Hepatocyte (in vitro differentiated cells): ENCODE data around the gene JAKMIP1.

Source experiments
- EZH2 ChIP-seq: fragments of 200-600 bp; sonication (generic); IDR thresholded peaks from 2 replicates; pipeline ENCODE4 v1.6.1; 2016; ENCODE audit warnings: antibody characterized with exemption, mild to moderate bottlenecking, borderline replicate concordance
- EZH2phosphoT487 ChIP-seq: fragments of 200-600 bp; sonication (generic); IDR thresholded peaks from one replicate; pipeline ENCODE4 v1.6.1; 2018; ENCODE audit warnings: antibody characterized with exemption, mild to moderate bottlenecking, low read depth, moderate library complexity; ENCODE audit not compliant: unreplicated experiment, severe bottlenecking
- TF ChIP-seq, protein P1 (sequence below): fragments of 200-600 bp; sonication (generic); IDR thresholded peaks from 2 replicates; pipeline ENCODE4 v1.5.1; 2016; ENCODE audit warnings: antibody characterized with exemption, mild to moderate bottlenecking; ENCODE audit not compliant: poor library complexity

DNA sequence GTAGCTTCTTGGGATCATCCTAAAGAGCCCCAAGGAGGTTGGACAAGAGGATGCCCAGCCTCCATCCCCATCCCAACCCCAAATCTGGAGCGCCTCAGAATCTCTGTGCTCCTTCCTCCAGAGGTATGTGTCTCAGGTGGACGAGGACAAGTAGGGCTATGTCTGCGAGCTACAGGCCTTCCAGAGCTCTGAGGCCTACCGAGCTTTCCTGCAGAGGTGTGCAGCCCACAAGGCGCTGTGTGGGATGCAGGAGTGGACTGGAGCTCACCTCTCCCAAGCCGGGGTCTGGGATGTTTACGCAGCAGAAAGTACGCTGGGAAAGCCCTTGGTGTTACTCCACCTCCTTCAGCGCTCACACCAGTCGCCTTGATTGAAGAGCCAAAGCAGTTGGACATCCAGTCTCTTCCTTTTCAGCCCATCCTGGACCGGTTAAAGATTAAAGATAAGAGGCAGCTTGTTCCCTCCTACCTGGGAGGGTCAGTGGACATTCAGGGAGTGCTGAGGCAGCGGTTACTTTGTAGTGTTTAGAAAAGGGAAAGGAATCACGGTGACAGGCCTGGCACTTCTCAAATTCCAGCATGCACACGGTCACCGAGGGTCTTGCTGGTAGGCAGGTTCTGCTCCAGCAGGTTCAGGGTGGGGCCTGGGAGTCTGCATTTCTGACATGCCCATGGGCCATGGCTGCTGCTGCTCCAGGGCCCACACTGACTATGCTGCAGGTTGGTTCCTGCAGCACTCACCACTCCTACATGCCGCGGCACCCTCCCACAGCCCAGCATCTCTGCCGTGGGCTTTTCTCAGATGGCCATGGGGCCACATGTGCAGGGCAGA lies 29.5 kb upstream of the JAKMIP1 start:
- TF ChIP-seq EZH2: no peak
- TF ChIP-seq, protein P1, sequence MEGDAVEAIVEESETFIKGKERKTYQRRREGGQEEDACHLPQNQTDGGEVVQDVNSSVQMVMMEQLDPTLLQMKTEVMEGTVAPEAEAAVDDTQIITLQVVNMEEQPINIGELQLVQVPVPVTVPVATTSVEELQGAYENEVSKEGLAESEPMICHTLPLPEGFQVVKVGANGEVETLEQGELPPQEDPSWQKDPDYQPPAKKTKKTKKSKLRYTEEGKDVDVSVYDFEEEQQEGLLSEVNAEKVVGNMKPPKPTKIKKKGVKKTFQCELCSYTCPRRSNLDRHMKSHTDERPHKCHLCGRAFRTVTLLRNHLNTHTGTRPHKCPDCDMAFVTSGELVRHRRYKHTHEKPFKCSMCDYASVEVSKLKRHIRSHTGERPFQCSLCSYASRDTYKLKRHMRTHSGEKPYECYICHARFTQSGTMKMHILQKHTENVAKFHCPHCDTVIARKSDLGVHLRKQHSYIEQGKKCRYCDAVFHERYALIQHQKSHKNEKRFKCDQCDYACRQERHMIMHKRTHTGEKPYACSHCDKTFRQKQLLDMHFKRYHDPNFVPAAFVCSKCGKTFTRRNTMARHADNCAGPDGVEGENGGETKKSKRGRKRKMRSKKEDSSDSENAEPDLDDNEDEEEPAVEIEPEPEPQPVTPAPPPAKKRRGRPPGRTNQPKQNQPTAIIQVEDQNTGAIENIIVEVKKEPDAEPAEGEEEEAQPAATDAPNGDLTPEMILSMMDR: no peak
- TF ChIP-seq EZH2phosphoT487: no peak
